Stomach (tissue), 9 donors: ENCODE measurements around the gene C5. TPM values are rescaled to one million over a fixed set of nuclear protein-coding genes. Genes with fewer than 3 reads are reported as not detected.
A peak's percentile ranks its signal among the peaks of the same experiment; 100 is the strongest.

Experiments
- DNase-seq, 2 donors: peaks; one replicate each; pipeline versions ENCODE4 v3.0.0 to v3.0.0-alpha.2; 2013 to 2019
- H3K27ac ChIP-seq, 5 donors: fragments of 200-600 bp in 4 of 5; sonication (generic) in 4 of 5; one replicate each; pipeline ENCODE4 v1.5.1; 2013 to 2019; ENCODE audit warnings: mild to moderate bottlenecking in 1 of 5, moderate library complexity in 1 of 5
- H3K27me3 ChIP-seq, 3 donors: fragments of 200-600 bp; sonication (generic); one replicate each; pipeline ENCODE4 v1.5.1; 2017 to 2019; ENCODE audit warnings: mixed run types in 1 of 3
- H3K36me3 ChIP-seq, 4 donors: fragments of 200-600 bp; sonication (generic); 1 replicate in 3 of 4; 2 replicates in 1 of 4; pipeline ENCODE4 v1.5.1; 2016 to 2019
- H3K4me1 ChIP-seq, 4 donors: fragments of 200-600 bp; sonication (generic); one replicate each; pipeline ENCODE4 v1.5.1; 2016 to 2019
- H3K4me3 ChIP-seq, 4 donors: fragments of 200-600 bp; sonication (generic) in 3 of 4; one replicate each; pipeline ENCODE4 v1.5.1; 2016 to 2019; ENCODE audit warnings: mild to moderate bottlenecking in 1 of 4
- H3K9me3 ChIP-seq, 4 donors: fragments of 200-600 bp; sonication (generic); one replicate each; pipeline ENCODE4 v1.5.1; 2016 to 2019
- EP300 ChIP-seq: sonication (generic); formaldehyde crosslinking; IDR thresholded peaks from one replicate; pipeline ENCODE4 v1.6.1; 2017; ENCODE audit warnings: antibody characterized with exemption
- POLR2A ChIP-seq, 4 donors: fragments of 450-650 bp; IDR thresholded peaks; one replicate each; pipeline ENCODE4 v1.6.1; 2016; ENCODE audit warnings: antibody characterized with exemption in 4 of 4, control low read depth in 2 of 4, mild to moderate bottlenecking in 1 of 4, moderate library complexity in 1 of 4
- POLR2AphosphoS5 ChIP-seq, 3 donors: sonication (generic); formaldehyde crosslinking; IDR thresholded peaks; one replicate each; pipeline ENCODE4 v1.6.1; 2016; ENCODE audit warnings: antibody characterized with exemption in 3 of 3
- WGBS, 5 donors: extraction: QIAGEN DNeasy Blood & Tissue Kit in 3 of 5; methylation state at CpG; one replicate each; pipeline versions ENCODE4 v1.1.5 to v1.1.7; 2013 to 2018; 5-methylcytosine and 5-hydroxymethylcytosine counted together
- intact Hi-C: fragments of 100-400 bp; cut with DNase I; formaldehyde crosslinking; loops from one replicate; pipeline ENCODE4 v1.15.1; 2023; ENCODE audit warnings: low total_unique reads
- polyA plus RNA-seq, 3 donors: library from polyadenylated mRNA; stranded (reverse); fragments of 200-250 nt; gene quantifications; one replicate each; pipeline ENCODE4 v1.2.3, GENCODE V29; 2013
- total RNA-seq, 5 donors: library from RNA; depleted of rRNA; stranded (reverse); fragments of >200 nt; gene quantifications; one replicate each; pipeline versions ENCODE4 v1.1.0 to v1.2.3, GENCODE V29; 2014 to 2016
- TF ChIP-seq, protein P1 (sequence below), 7 experiments: fragments of 450-650 bp in 4 of 7; fragments of 200-600 bp in 3 of 7; sonication (generic) in 3 of 7; IDR thresholded peaks; one replicate each; pipeline ENCODE4 v1.5.1; 2016 to 2019; ENCODE audit warnings: antibody characterized with exemption in 7 of 7, control low read depth in 2 of 7, mild to moderate bottlenecking in 1 of 7
- donor health status: healthy with polysubstance abuse.
- donor health status: Bipolar disorder and iron deficiency.
- donor health status: healthy.

Gene C5
- total and polyA plus RNA-seq, 8 donors, result 4.0 to 13.4 (median 6.2) TPM

DNA sequence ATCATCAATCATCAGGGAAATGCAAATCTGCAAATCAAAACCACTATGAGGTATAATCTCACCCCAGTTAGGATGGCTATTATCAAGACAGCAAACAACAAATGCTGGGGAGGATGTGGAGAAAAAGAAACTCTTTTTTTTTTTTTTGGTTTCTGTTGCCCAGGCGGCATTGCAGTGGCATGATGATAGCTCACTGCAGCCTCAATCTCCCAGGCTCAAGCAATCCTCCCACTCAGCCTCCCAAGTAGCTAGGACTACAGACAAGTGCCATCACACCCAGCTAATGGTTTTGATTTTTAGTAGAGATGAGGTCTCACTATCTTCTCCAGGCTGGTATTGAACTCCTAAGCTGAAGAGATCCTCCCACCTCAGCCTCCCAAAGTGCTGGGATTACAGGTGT, 19.3 kb upstream of the C5 start:
- Histone ChIP-seq H3K4me3 (no peak overlapping the region), H3K4me1 (peaks cover 23 to 29% (median 24%) of the 10 kb centered on the region in 4 donors), H3K27me3 (no peaks in the 10 kb centered on the region), H3K27ac (no peak overlapping the region), H3K9me3 (no peaks in the 10 kb centered on the region), H3K36me3 (peaks cover 0 to 3% (median 0%) of the 10 kb centered on the region in 4 donors)
- intact Hi-C loops, result no loop called here
- WGBS, 5 donors, result 79 to 89% (median 85%) methylated on average over 1 of the region's 1 CpG
- no peak for DNase-seq
- TF ChIP-seq EP300 (no peak), POLR2A (IDR thresholded peaks at IDR 0.05) (no peak), POLR2AphosphoS5 (IDR thresholded peaks at IDR 0.05) (no peak)
- TF ChIP-seq, protein P1, sequence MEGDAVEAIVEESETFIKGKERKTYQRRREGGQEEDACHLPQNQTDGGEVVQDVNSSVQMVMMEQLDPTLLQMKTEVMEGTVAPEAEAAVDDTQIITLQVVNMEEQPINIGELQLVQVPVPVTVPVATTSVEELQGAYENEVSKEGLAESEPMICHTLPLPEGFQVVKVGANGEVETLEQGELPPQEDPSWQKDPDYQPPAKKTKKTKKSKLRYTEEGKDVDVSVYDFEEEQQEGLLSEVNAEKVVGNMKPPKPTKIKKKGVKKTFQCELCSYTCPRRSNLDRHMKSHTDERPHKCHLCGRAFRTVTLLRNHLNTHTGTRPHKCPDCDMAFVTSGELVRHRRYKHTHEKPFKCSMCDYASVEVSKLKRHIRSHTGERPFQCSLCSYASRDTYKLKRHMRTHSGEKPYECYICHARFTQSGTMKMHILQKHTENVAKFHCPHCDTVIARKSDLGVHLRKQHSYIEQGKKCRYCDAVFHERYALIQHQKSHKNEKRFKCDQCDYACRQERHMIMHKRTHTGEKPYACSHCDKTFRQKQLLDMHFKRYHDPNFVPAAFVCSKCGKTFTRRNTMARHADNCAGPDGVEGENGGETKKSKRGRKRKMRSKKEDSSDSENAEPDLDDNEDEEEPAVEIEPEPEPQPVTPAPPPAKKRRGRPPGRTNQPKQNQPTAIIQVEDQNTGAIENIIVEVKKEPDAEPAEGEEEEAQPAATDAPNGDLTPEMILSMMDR (IDR thresholded peaks at IDR 0.05), result no peak

DNA sequence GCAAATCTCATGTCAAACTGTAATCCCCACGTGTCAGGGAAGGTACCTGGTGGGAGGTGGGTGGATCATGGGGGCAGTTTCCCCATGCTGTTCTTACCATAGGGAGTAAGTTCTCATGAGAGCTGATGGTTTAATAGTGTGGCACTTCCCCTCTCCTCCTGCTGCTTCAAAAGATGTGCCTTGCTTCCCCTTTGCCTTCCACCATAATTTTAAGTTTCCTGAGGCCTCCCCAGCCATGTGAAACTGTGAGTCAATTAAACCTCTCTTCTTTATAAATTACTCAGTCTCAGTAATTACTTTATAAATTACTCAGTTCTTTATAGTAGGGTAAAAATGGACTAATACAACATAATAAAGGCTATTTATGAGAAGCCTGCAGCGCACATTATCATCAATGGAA, 17.6 kb upstream of the C5 start:
- Histone ChIP-seq H3K4me1 (peaks cover 7 to 12% (median 7%) of the 10 kb centered on the region in 4 donors), H3K27ac (no peak overlapping the region), H3K4me3 (no peak overlapping the region), H3K27me3 (no peaks in the 10 kb centered on the region), H3K36me3 (peaks cover 0 to 3% (median 0%) of the 10 kb centered on the region in 4 donors), H3K9me3 (no peaks in the 10 kb centered on the region)
- no peak for DNase-seq
- no peak for TF ChIP-seq POLR2AphosphoS5 (IDR thresholded peaks at IDR 0.05)
- TF ChIP-seq POLR2A (IDR thresholded peaks at IDR 0.05), result no peak
- TF ChIP-seq, protein P1 (IDR thresholded peaks at IDR 0.05), result no peak
- TF ChIP-seq EP300, result no peak
- intact Hi-C loops, result no loop called here
- WGBS, 5 donors, result 74 to 82% (median 77%) methylated on average over 2 of the region's 2 CpGs

DNA sequence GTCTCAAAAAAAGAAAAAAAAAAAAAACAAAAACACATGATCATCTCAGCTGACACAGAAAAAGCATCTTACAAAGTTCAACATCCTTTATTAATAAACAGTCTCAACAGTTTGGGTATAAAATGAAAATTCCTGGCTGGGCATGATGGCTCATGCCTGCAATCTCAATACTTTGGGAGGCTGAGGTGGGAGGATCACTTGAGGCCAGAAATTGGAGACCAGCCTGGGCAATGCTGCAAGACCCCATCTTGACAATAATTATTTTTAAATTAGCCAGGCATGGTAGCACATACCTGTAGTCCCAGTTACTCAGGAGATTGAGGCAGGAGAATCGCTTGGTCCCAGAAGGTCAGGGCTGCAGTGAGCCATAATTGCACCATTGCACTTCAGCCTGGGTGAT, 16.8 kb upstream of the C5 start:
- Histone ChIP-seq H3K9me3 (no peaks in the 10 kb centered on the region), H3K36me3 (peaks cover 0 to 3% (median 0%) of the 10 kb centered on the region in 4 donors), H3K4me3 (no peak overlapping the region), H3K4me1 (peaks cover 0 to 10% (median 2%) of the 10 kb centered on the region in 4 donors), H3K27ac (no peak overlapping the region), H3K27me3 (no peaks in the 10 kb centered on the region)
- TF ChIP-seq POLR2AphosphoS5 (IDR thresholded peaks at IDR 0.05) (no peak), EP300 (no peak), POLR2A (IDR thresholded peaks at IDR 0.05) (no peak)
- TF ChIP-seq, protein P1 (IDR thresholded peaks at IDR 0.05), result no peak
- intact Hi-C loops, result no loop called here
- WGBS, 5 donors, result 94 to 100% (median 98%) methylated on average over 1 of the region's 1 CpG
- DNase-seq, result no peak

DNA sequence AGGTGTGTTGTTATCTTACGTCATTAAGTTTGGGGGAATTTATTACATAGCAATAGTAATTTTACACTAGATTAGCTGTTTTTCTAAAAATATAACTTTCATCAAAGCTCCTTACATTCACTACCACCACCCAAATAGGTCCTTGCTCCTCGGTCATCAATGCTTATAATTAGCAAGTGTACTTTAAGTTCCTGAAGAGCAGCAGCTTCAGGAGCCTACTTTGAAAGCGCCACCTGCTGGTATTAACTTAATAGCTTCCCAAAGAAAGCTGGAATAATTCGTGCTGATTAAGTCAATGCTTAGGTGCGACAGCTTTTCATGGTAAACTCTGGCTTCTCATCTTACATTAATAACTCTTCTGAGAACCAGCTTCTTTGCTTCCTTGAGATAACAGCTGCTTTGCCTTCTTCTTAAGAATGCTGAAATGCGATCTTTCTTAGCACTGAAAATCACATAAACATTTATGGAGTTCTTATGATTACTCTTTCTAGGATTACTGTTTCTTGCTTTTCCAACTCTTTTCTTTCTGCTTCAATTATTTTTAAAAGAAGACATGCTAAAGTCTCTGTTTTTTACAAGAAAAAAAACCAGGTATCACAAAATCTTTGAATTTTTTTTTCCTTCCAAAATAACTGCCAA, 10.0 kb upstream of the C5 start:
- TF ChIP-seq, protein P1 (IDR thresholded peaks at IDR 0.05), result peak in 5 of 7 experiments; percentile 13 to 78 (median 59)
- no peak for TF ChIP-seq EP300
- peak in 1 of 2 donors; percentile 81 for DNase-seq
- Histone ChIP-seq H3K4me1 (peaks cover 0 to 19% (median 4%) of the 10 kb centered on the region in 4 donors), H3K4me3 (no peak overlapping the region), H3K9me3 (no peaks in the 10 kb centered on the region), H3K27me3 (no peaks in the 10 kb centered on the region), H3K27ac (no peak overlapping the region), H3K36me3 (peaks cover 0 to 7% (median 2%) of the 10 kb centered on the region in 4 donors)
- intact Hi-C loops, result loop anchor here (5.0 kb wide), 1 partner anchor 303 kb away; no protein-coding TSS in a partner anchor
- WGBS, 5 donors, result 16 to 20% (median 18%) methylated on average over 6 of the region's 6 CpGs
